Left cardiac atrium (tissue), 4 donors: Measurements from ENCODE around the gene NHERF2. TPM values are rescaled to one million over a fixed set of nuclear protein-coding genes. Genes with fewer than 3 reads are reported as not detected.

Source experiments
- ATAC-seq, 2 donors: fragments of 200-7000 bp; cut with Tn5 transposase; one replicate each; pipeline ENCODE4 v1.9.1; 2020; ENCODE audit warnings: mild to moderate bottlenecking in 2 of 2, moderate library complexity in 2 of 2
- DNase-seq: peaks from one replicate; pipeline ENCODE4 v3.0.0-alpha.2; 2020
- intact Hi-C, 2 donors: fragments of 100-400 bp; cut with DNase I; formaldehyde crosslinking; loops; one replicate each; pipeline versions ENCODE4 v1.14.1 to v1.15.1; 2022 to 2023
- total RNA-seq, 2 donors: library from RNA; stranded (reverse); fragmentation: NEBNext Ultra II Directional; extraction: Animal tissue kit (Norgen Biotek cat#: 25700); gene quantifications; one replicate each; pipeline ENCODE4 v1.2.1, GENCODE V29; 2021
- donor health status: DM: no; HTN: yes; CAD: no.
- donor health status: DM: no; HTN: yes; CAD: no; lungs with severe emphysema.
- donor health status: DM: yes; HTN: yes; CAD: no.
- donor health status: Dilated cardiomyopathy.

The NHERF2 gene
- total RNA-seq, 2 donors from 2014 or later, result 164 to 242 TPM

GRCh38 chr16:2045965-2046892, 19.5 kb downstream of the NHERF2 start:
- DNase-seq (peak; percentile 20), ATAC-seq (no peak)
- intact Hi-C loops, result no loop called here

GRCh38 chr16:2046893-2047329, 20.2 kb downstream of the NHERF2 start:
- DNase-seq (no peak), ATAC-seq (no peak)
- intact Hi-C loops, result no loop called here

- ATAC-seq (peak; percentile 95 to 97), DNase-seq (peak; percentile 98)
- intact Hi-C loops, result no loop called here
These were observed 20.8 kb downstream of the NHERF2 start, which contains the start of the genes NTHL1 and TSC2 for GRCh38 chr16:2047330-2048115. Gene NTHL1, minus strand, starts transcription at chr16:2047834. Its CDS starts 11 bp downstream, at chr16:2047823. Gene TSC2, plus strand, starts transcription at chr16:2047985. Its CDS starts 631 bp downstream, at chr16:2048616.

GRCh38 chr16:2048116-2048543, 21.4 kb downstream of the NHERF2 start:
- intact Hi-C loops, result no loop called here
- DNase-seq (no peak), ATAC-seq (peak in 1 of 2 donors; percentile 4)

- ATAC-seq, result no peak
- intact Hi-C loops, result loop anchor here in 1 of 2 donors (10.0 kb wide), 1 partner anchor 52 kb away; no protein-coding TSS in a partner anchor
- no peak for DNase-seq
These were observed 26.5 kb downstream of the NHERF2 start for GRCh38 chr16:2053211-2053610.

- ATAC-seq (no peak), DNase-seq (no peak)
- intact Hi-C loops, result loop anchor here in 1 of 2 donors (10.0 kb wide), 1 partner anchor 51 kb away; no protein-coding TSS in a partner anchor
These were observed 27.2 kb downstream of the NHERF2 start for GRCh38 chr16:2053897-2054296.

- intact Hi-C loops, result loop anchor here in 1 of 2 donors (10.0 kb wide), 1 partner anchor 50 kb away; no protein-coding TSS in a partner anchor
- ATAC-seq (no peak), DNase-seq (no peak)
These were observed 28.0 kb downstream of the NHERF2 start for GRCh38 chr16:2054543-2055245.

- intact Hi-C loops, result loop anchor here in 1 of 2 donors (10.0 kb wide), 1 partner anchor 49 kb away; no protein-coding TSS in a partner anchor
- DNase-seq (no peak), ATAC-seq (peak in 1 of 2 donors; percentile 37)
These were observed 29.4 kb downstream of the NHERF2 start for GRCh38 chr16:2056077-2056476.

GRCh38 chr16:2056681-2057407, 30.1 kb downstream of the NHERF2 start:
- intact Hi-C loops, result loop anchor here in 1 of 2 donors (10.0 kb wide), 1 partner anchor 48 kb away; no protein-coding TSS in a partner anchor
- no peak for ATAC-seq
- DNase-seq, result no peak

GRCh38 chr16:2057438-2057837, 30.7 kb downstream of the NHERF2 start:
- ATAC-seq (no peak), DNase-seq (no peak)
- intact Hi-C loops, result loop anchor here in 1 of 2 donors (10.0 kb wide), 1 partner anchor 47 kb away; no protein-coding TSS in a partner anchor

- DNase-seq (no peak), ATAC-seq (no peak)
- intact Hi-C loops, result loop anchor here in 1 of 2 donors (10.0 kb wide), 1 partner anchor 46 kb away; no protein-coding TSS in a partner anchor
These were observed 31.7 kb downstream of the NHERF2 start for GRCh38 chr16:2058420-2058819.

- DNase-seq, result no peak
- intact Hi-C loops, result loop anchor here in 1 of 2 donors (10.0 kb wide), 1 partner anchor 46 kb away; no protein-coding TSS in a partner anchor
- no peak for ATAC-seq
These were observed 32.2 kb downstream of the NHERF2 start for GRCh38 chr16:2058872-2059271.

- ATAC-seq, result no peak
- no peak for DNase-seq
- intact Hi-C loops, result no loop called here
These were observed 33.6 kb downstream of the NHERF2 start for GRCh38 chr16:2060346-2060745.

GRCh38 chr16:2061023-2061422, 34.3 kb downstream of the NHERF2 start:
- intact Hi-C loops, result no loop called here
- DNase-seq (no peak), ATAC-seq (no peak)

- intact Hi-C loops, result no loop called here
- no peak for DNase-seq
- ATAC-seq, result no peak
These were observed 34.8 kb downstream of the NHERF2 start for GRCh38 chr16:2061526-2061925.

- intact Hi-C loops, result no loop called here
- ATAC-seq (no peak), DNase-seq (no peak)
These were observed 36.1 kb downstream of the NHERF2 start for GRCh38 chr16:2062801-2063200.

GRCh38 chr16:2063861-2064260, 37.2 kb downstream of the NHERF2 start:
- intact Hi-C loops, result no loop called here
- ATAC-seq, result no peak
- no peak for DNase-seq

- intact Hi-C loops, result no loop called here
- DNase-seq (no peak), ATAC-seq (no peak)
These were observed 37.8 kb downstream of the NHERF2 start for GRCh38 chr16:2064368-2064945.
